CD4-positive, alpha-beta memory T cell (primary cell): ENCODE results near the gene GRIFIN. TPM values are rescaled to one million over a fixed set of nuclear protein-coding genes. Genes with fewer than 3 reads are reported as not detected.

Experiments
- CTCF ChIA-PET: fragments of 350-600 bp; sonication (Branson Sonifier 250); formaldehyde crosslinking; loops from one replicate; lab custom pipeline; 2021; ENCODE audit warnings: inconsistent platforms; ENCODE audit not compliant: partially characterized antibody; lab: Charles Lee
- POLR2A ChIA-PET: fragments of 350-600 bp; sonication (Branson Sonifier 250); formaldehyde crosslinking; loops from one replicate; lab custom pipeline; 2021; ENCODE audit not compliant: partially characterized antibody; lab: Charles Lee
- DNase-seq, 5 donors: peaks; one replicate each; pipeline versions ENCODE4 v3.0.0 to v3.0.0-alpha.2; 2020 to 2022; ENCODE audit warnings: mixed read lengths in 1 of 5
- H3K27ac ChIP-seq: one replicate; pipeline ENCODE4 v1.7.0; 2013; ENCODE audit warnings: low read depth, low read length
- H3K27me3 ChIP-seq: 2 replicates; pipeline ENCODE4 v1.7.0; 2013; ENCODE audit warnings: mild to moderate bottlenecking, low read length, moderate library complexity; ENCODE audit not compliant: insufficient read depth
- H3K36me3 ChIP-seq: 2 replicates; pipeline ENCODE4 v1.7.0; 2013; ENCODE audit warnings: mild to moderate bottlenecking, low read length, moderate library complexity; ENCODE audit not compliant: insufficient read depth
- H3K4me1 ChIP-seq: 2 replicates; pipeline ENCODE4 v1.7.0; 2013; ENCODE audit warnings: mild to moderate bottlenecking, low read length, moderate library complexity; ENCODE audit not compliant: insufficient read depth
- H3K4me3 ChIP-seq, 2 donors: one replicate each; pipeline ENCODE4 v1.7.0; 2013; ENCODE audit warnings: low read length in 2 of 2, mild to moderate bottlenecking in 1 of 2
- H3K9me3 ChIP-seq, 2 donors: one replicate each; pipeline ENCODE4 v1.7.0; 2013; ENCODE audit warnings: low read length in 2 of 2, control low read depth in 1 of 2; ENCODE audit not compliant: control insufficient read depth in 1 of 2
- H3K27ac Mint-ChIP-seq, 7 donors: one replicate each; pipeline ENCODE4 v1.8.0; 2020 to 2021; ENCODE audit warnings: mixed read lengths in 7 of 7, mild to moderate bottlenecking in 6 of 7, inconsistent platforms in 3 of 7, moderate library complexity in 3 of 7
- H3K27me3 Mint-ChIP-seq, 2 donors: one replicate each; pipeline ENCODE4 v1.8.0; 2020 to 2021; ENCODE audit warnings: mixed read lengths in 2 of 2
- H3K36me3 Mint-ChIP-seq, 2 donors: one replicate each; pipeline ENCODE4 v1.8.0; 2020 to 2021; ENCODE audit warnings: mixed read lengths in 2 of 2, inconsistent platforms in 1 of 2, mild to moderate bottlenecking in 1 of 2
- H3K4me1 Mint-ChIP-seq, 4 donors: one replicate each; pipeline ENCODE4 v1.8.0; 2020 to 2021; ENCODE audit warnings: mixed read lengths in 4 of 4, mild to moderate bottlenecking in 1 of 4
- H3K4me3 Mint-ChIP-seq, 8 donors: one replicate each; pipeline ENCODE4 v1.8.0; 2020 to 2021; ENCODE audit warnings: mixed read lengths in 8 of 8, mild to moderate bottlenecking in 7 of 8, moderate library complexity in 6 of 8, inconsistent platforms in 3 of 8
- H3K9me3 Mint-ChIP-seq, 8 donors: one replicate each; pipeline ENCODE4 v1.8.0; 2020 to 2021; ENCODE audit warnings: mixed read lengths in 8 of 8, mild to moderate bottlenecking in 5 of 8, inconsistent platforms in 3 of 8, moderate library complexity in 1 of 8
- intact Hi-C: fragments of 100-400 bp; cut with micrococcal nuclease; formaldehyde crosslinking; loops from one replicate; pipeline ENCODE4 v1.15.1; 2023
- polyA plus RNA-seq, 2 donors: library from polyadenylated mRNA; unstranded; fragments of 300-500 nt; fragmentation: Illumina TruSeq; gene quantifications; one replicate each; pipeline ENCODE4 v1.2.3, GENCODE V29; 2021
- total RNA-seq, 2 experiments: library from RNA; stranded (reverse); gene quantifications; one replicate each; pipeline ENCODE4 v1.2.3, GENCODE V29; 2021

GRIFIN gene
- total and polyA plus RNA-seq, 4 experiments from 2014 or later, result not detected

DNA sequence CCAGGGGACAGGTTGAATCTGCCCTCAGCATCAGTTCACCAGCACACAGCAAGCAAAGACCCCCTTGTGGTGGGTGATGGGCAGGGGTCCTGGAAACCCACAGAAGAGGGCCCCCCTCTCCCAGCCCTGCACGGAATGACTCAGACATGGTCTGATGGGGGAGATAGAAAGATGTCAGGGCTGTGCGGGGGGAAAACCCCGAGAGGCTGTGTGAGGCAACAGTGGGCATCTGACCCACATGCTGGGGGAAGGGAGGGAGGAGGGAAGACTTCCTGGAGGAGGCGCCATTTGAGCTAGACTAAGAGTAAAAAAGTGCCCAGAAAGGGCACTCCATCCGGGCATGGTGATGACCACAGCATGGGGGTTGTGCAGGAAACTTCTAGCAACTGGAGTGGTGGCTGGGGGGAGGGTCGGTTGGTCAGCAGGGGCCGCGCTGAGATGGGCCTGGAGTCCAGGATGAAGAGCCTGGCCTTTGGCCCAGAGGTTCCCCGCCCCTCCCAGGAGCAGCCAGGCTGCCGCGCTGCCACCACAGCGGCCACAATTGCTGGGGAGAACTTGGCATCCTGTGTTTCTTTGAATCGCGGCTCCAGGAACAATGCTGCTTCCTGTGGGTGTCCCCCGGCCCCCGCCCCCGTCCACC lies 45.9 kb upstream of the GRIFIN start:
- no peaks in the 10 kb centered on the region for H3K27me3 ChIP-seq
- no peaks in the 10 kb centered on the region for H3K9me3 ChIP-seq
- peaks cover 64% of the 10 kb centered on the region for H3K4me1 ChIP-seq
- ChIA-PET CTCF (interaction anchor here (1.1 kb wide), 1 partner anchor 188 kb away, joined by 3 read pairs; no protein-coding TSS in a partner anchor), POLR2A (interaction anchor here (0.6 to 15.7 kb wide), 14 partner anchors 7 to 177 kb away, joined by 3 to 511 read pairs (median 4); partner anchors contain the start of genes IQCE and TTYH3)
- Mint-ChIP-seq H3K27ac (peak overlapping the region; percentile 92 to 99 (median 95)), H3K9me3 (no peaks in the 10 kb centered on the region), H3K4me1 (peaks cover 17 to 60% (median 40%) of the 10 kb centered on the region in 4 donors), H3K27me3 (no peaks in the 10 kb centered on the region), H3K36me3 (peaks cover 18 to 38% of the 10 kb centered on the region in 2 donors), H3K4me3 (peak overlapping the region; percentile 92 to 99 (median 97))
- peak; percentile 65 to 93 (median 67) for DNase-seq
- H3K27ac ChIP-seq, result peak overlapping the region; percentile 80
- intact Hi-C loops, result loop anchor here (1.0 to 5.0 kb wide), 2 partner anchors 8 to 45 kb away; partner anchors contain the start of gene GRIFIN
- H3K36me3 ChIP-seq, result peaks cover 21% of the 10 kb centered on the region
- H3K4me3 ChIP-seq, result peak overlapping the region; percentile 79 to 98

DNA sequence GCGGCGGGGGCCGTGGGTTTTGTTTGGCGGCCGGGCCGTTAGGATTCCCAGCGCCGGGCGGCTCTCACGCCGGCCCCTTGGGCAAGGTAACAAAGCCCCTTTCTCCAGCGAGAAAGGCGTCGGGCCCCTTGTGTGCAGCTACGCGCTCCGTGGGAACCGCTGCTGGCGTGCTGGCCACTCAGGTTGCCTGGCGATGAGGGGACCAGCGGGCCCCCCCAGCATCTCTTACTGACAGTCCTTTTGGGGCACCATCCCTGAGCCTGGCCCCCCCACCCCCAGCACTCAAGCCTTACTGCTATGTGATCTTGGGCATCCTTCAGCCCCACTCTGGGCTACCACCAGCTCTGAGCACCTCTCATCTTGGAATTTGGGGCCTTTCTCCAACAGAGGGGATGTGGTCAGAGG lies 45.1 kb upstream of the GRIFIN start:
- intact Hi-C loops, result loop anchor here (5.0 kb wide), 1 partner anchor 44 kb away; the partner anchor contains the start of gene GRIFIN
- Mint-ChIP-seq H3K4me3 (peak overlapping the region; percentile 92 to 99 (median 97)), H3K36me3 (peaks cover 18 to 33% of the 10 kb centered on the region in 2 donors), H3K27ac (peak overlapping the region; percentile 92 to 99 (median 95)), H3K27me3 (no peaks in the 10 kb centered on the region), H3K4me1 (peaks cover 17 to 54% (median 34%) of the 10 kb centered on the region in 4 donors), H3K9me3 (no peaks in the 10 kb centered on the region)
- POLR2A ChIA-PET, result interaction anchor here (0.6 to 15.7 kb wide), 14 partner anchors 8 to 1599 kb away, joined by 3 to 511 read pairs (median 4); partner anchors contain the start of genes BRAT1, IQCE and TTYH3
- H3K36me3 ChIP-seq, result peaks cover 14% of the 10 kb centered on the region
- peaks cover 57% of the 10 kb centered on the region for H3K4me1 ChIP-seq
- H3K27me3 ChIP-seq, result no peaks in the 10 kb centered on the region
- no peaks in the 10 kb centered on the region for H3K9me3 ChIP-seq
- H3K27ac ChIP-seq, result peak overlapping the region; percentile 80
- CTCF ChIA-PET, result interaction anchor here (1.1 to 1.4 kb wide), 3 partner anchors 9 to 189 kb away, joined by 3 read pairs; no protein-coding TSS in a partner anchor
- H3K4me3 ChIP-seq, result peak overlapping the region; percentile 79 to 98
- DNase-seq, result no peak

DNA sequence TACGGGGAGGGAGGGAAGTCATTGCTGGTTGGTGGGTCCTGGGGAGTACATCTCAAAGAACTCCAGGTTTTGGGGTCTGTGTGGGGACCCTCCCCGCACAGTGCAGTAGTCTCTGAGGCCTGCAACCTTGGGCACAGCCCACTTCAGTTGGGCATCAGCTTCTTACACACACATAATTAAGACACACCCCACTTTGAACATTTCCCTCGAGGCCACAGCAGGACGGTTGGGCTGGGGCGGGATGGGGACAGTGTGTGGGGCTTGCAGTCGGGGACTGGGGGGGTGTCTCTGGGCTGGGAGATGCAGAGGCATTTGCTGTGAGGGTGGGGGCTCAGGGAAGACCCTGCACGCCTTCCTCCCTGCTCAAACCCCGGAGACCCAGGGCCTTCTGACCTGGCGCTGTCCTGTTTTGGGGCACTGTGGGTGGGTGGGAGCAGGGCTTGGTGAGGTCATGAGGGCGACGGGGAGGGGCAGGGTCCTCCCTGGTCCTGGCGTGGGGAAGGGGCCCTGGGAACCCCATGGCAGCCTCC lies 44.6 kb upstream of the GRIFIN start:
- Mint-ChIP-seq H3K27me3 (no peaks in the 10 kb centered on the region), H3K9me3 (no peaks in the 10 kb centered on the region), H3K4me1 (peaks cover 17 to 49% (median 30%) of the 10 kb centered on the region in 4 donors), H3K4me3 (peak overlapping the region; percentile 97 to 99 (median 98)), H3K27ac (peak overlapping the region; percentile 89 to 99 (median 92)), H3K36me3 (peaks cover 18 to 29% of the 10 kb centered on the region in 2 donors)
- ChIA-PET CTCF (interaction anchor here (1.4 kb wide), 2 partner anchors 9 to 10 kb away, joined by 3 read pairs; no protein-coding TSS in a partner anchor), POLR2A (interaction anchor here (0.8 to 15.7 kb wide), 15 partner anchors 8 to 1599 kb away, joined by 3 to 511 read pairs (median 3); partner anchors contain the start of genes BRAT1 and IQCE)
- intact Hi-C loops, result loop anchor here (5.0 kb wide), 1 partner anchor 44 kb away; the partner anchor contains the start of gene GRIFIN
- no peak for DNase-seq
- peak overlapping the region; percentile 93 to 98 for H3K4me3 ChIP-seq
- peak overlapping the region; percentile 80 for H3K27ac ChIP-seq
- no peaks in the 10 kb centered on the region for H3K9me3 ChIP-seq
- no peaks in the 10 kb centered on the region for H3K27me3 ChIP-seq
- H3K36me3 ChIP-seq, result peaks cover 9% of the 10 kb centered on the region
- peaks cover 52% of the 10 kb centered on the region for H3K4me1 ChIP-seq

DNA sequence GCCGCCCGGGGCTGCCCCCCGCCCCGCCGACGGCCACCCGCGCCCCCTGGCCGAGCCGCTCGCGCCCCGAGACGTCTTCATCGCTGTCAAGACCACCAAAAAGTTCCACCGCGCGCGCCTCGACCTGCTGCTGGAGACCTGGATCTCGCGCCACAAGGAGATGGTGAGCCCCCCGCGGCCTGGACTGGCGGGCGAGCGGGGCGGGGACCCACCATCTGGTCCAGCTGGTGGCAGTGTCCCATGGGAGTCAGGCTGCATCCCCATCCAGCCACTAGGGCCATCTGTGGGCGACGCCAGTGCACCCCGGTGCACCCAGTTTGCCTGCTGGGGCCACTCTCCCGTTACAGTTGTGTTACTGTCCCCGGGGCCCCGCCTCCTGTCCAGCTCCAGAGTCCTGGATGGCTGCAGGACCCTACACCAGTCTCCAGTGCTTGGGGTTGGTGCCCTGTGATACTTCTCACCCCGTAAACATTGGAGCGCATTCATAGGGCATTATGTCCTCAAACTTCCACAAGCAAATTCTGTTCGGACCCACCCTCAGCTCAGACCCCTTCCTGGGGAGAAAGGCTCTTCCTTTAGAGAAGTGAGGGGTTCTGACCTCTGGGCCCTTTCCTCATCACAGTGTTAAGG lies 44.0 kb upstream of the GRIFIN start:
- DNase-seq, result peak in 1 of 5 donors; percentile 58
- H3K4me1 Mint-ChIP-seq, result peaks cover 14 to 45% (median 26%) of the 10 kb centered on the region in 4 donors
- POLR2A ChIA-PET, result interaction anchor here (0.8 to 15.7 kb wide), 15 partner anchors 9 to 1598 kb away, joined by 3 to 511 read pairs (median 3); partner anchors contain the start of genes BRAT1 and IQCE

DNA sequence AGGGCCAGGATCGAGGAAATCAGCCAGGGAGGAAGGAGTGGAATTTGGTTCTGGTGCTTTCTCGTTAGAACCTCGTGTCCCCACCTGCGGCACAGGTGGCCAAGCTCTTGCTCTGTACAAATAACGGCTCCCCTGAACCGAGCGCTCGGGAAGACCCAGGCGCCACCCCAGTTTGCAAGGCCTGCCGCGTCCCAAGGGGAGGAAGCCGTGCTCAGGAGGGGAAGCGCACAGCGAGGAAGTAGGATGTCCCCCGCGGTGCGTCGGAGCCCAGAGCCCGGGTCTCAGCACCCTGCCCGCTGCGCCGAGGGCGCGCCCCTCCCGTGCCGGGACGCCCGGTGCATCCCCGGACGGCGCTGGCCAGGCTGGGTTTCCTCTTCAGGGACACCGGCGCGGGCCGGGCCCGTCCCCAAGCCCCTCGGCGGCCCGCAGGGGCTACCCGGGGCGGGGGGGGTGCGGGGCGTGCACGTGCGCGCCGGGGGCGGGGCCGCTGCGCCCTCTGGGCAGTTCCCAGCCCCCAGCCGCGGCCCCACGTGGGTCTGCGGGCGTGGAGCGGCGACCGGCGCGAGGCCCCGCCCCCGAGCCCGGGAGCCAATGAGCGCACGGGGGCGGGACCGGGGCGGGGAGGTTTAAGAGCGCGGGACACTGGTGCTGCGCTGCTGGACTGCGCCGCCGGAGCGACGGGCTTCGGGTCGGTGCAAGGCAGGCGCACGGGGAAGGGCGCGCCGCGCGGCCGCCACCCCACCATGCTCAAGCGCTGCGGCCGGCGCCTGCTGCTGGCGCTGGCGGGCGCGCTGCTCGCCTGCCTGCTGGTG lies 43.1 kb upstream of the GRIFIN start, which contains the start of gene LFNG:
Gene LFNG (plus strand): TSS at position 656 of the 812 bp plus-strand sequence. CDS start 88 bp downstream, at position 744.
- no peaks in the 10 kb centered on the region for H3K9me3 Mint-ChIP-seq
- H3K4me1 ChIP-seq, result peaks cover 37% of the 10 kb centered on the region
- intact Hi-C loops, result loop anchor here (1.0 kb wide), 2 partner anchors 11 to 36 kb away; partner anchors contain the start of gene BRAT1

More for the DNA sequence above, 44.0 kb upstream of the GRIFIN start:
- H3K27ac Mint-ChIP-seq, result peak overlapping the region; percentile 89 to 99 (median 92)
- peak overlapping the region; percentile 80 for H3K27ac ChIP-seq
- peaks cover 18 to 26% of the 10 kb centered on the region in 2 donors for H3K36me3 Mint-ChIP-seq
- H3K27me3 Mint-ChIP-seq, result no peaks in the 10 kb centered on the region
- CTCF ChIA-PET, result interaction anchor here (1.4 kb wide), 2 partner anchors 10 kb away, joined by 3 read pairs; no protein-coding TSS in a partner anchor
- H3K9me3 Mint-ChIP-seq, result no peaks in the 10 kb centered on the region
- peak overlapping the region; percentile 93 to 98 for H3K4me3 ChIP-seq
- H3K9me3 ChIP-seq, result no peaks in the 10 kb centered on the region
- H3K4me3 Mint-ChIP-seq, result peak overlapping the region; percentile 97 to 99 (median 98)
- intact Hi-C loops, result loop anchor here (5.0 kb wide), 1 partner anchor 43 kb away; the partner anchor contains the start of gene GRIFIN
- peaks cover 3% of the 10 kb centered on the region for H3K36me3 ChIP-seq
- H3K27me3 ChIP-seq, result no peaks in the 10 kb centered on the region
- H3K4me1 ChIP-seq, result peaks cover 46% of the 10 kb centered on the region

DNA sequence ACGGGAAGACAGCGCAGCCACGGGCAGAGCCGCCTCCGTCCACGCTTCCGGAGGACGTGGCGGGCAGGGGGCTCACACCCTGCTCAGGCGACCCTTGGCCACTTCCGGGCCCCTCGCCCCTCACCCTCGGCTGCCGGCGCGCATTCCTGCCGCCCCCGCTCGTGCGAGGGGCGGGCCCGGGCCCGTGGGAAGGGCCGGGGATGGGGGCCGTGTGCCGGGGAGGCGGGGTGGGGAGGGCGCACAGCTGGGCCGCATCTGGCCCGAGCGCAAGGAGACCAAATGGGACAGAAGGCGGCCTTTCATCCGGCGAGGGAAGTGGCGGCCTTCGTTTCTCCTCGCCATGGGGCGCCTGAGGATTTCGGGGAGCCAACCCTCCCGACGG lies 42.5 kb upstream of the GRIFIN start:
- POLR2A ChIA-PET, result interaction anchor here (1.0 to 15.7 kb wide), 4 partner anchors 8 to 40 kb away, joined by 3 to 511 read pairs (median 52); partner anchors contain the start of genes BRAT1 and IQCE
- Mint-ChIP-seq H3K27me3 (no peaks in the 10 kb centered on the region), H3K4me3 (peak overlapping the region; percentile 83 to 87 (median 85)), H3K4me1 (peaks cover 14 to 45% (median 25%) of the 10 kb centered on the region in 4 donors), H3K27ac (peak overlapping the region; percentile 42 to 87 (median 76)), H3K9me3 (no peaks in the 10 kb centered on the region), H3K36me3 (peaks cover 18 to 26% of the 10 kb centered on the region in 2 donors)
- DNase-seq, result no peak
- H3K4me3 ChIP-seq, result peak overlapping the region in 1 of 2 donors; percentile 49
- intact Hi-C loops, result loop anchor here (1.0 kb wide), 2 partner anchors 10 to 37 kb away; partner anchors contain the start of gene BRAT1
- peak overlapping the region; percentile 50 for H3K27ac ChIP-seq
- peaks cover 31% of the 10 kb centered on the region for H3K4me1 ChIP-seq
- H3K36me3 ChIP-seq, result no peaks in the 10 kb centered on the region
- no peaks in the 10 kb centered on the region for H3K27me3 ChIP-seq
- CTCF ChIA-PET, result no interaction called here
- H3K9me3 ChIP-seq, result no peaks in the 10 kb centered on the region

More for the DNA sequence above, 43.1 kb upstream of the GRIFIN start, which contains the start of gene LFNG:
- H3K9me3 ChIP-seq, result no peaks in the 10 kb centered on the region
- ChIA-PET POLR2A (interaction anchor here (1.0 to 15.7 kb wide), 9 partner anchors 9 to 192 kb away, joined by 3 to 511 read pairs (median 7); partner anchors contain the start of genes BRAT1 and IQCE), CTCF (no interaction called here)
- Mint-ChIP-seq H3K27ac (peak within 1 kb of the TSS; percentile 89 to 99 (median 92)), H3K4me1 (peaks cover 14 to 45% (median 25%) of the 10 kb centered on the region in 4 donors), H3K4me3 (peak within 1 kb of the TSS; percentile 97 to 99 (median 98)), H3K27me3 (no peaks in the 10 kb centered on the region), H3K36me3 (peaks cover 18 to 26% of the 10 kb centered on the region in 2 donors)
- no peaks in the 10 kb centered on the region for H3K36me3 ChIP-seq
- no peaks in the 10 kb centered on the region for H3K27me3 ChIP-seq
- DNase-seq, result peak; percentile 77 to 86 (median 81)
- peak within 1 kb of the TSS; percentile 93 to 98 for H3K4me3 ChIP-seq
- peak within 1 kb of the TSS; percentile 80 for H3K27ac ChIP-seq
